Ovary (tissue), 9 donors: ENCODE measurements around the gene INPP1. TPM values are rescaled to one million over a fixed set of nuclear protein-coding genes. Genes with fewer than 3 reads are reported as not detected.
"Not testable (repeated sequence)": the region's sequence is repeated elsewhere in the genome, so short reads cannot be mapped to it uniquely, and the experiment has no call there.

Experiments
- DNase-seq, 5 donors: peaks; one replicate each; pipeline ENCODE4 v3.0.0-alpha.2; 2019 to 2020
- H3K27ac ChIP-seq, 2 donors: fragments of 200-600 bp; one replicate each; pipeline versions ENCODE4 v1.5.1 to v1.8.0; 2019 to 2022
- H3K27me3 ChIP-seq: fragments of 200-600 bp; one replicate; pipeline ENCODE4 v1.8.0; 2022
- H3K36me3 ChIP-seq: fragments of 200-600 bp; sonication (generic); one replicate; pipeline ENCODE4 v1.5.1; 2019
- H3K4me1 ChIP-seq: one replicate; pipeline ENCODE4 v1.8.1; 2013; ENCODE audit warnings: mild to moderate bottlenecking, moderate library complexity; ENCODE audit not compliant: insufficient read depth
- H3K4me3 ChIP-seq: fragments of 200-600 bp; sonication (generic); one replicate; pipeline ENCODE4 v1.5.1; 2017
- H3K9me3 ChIP-seq, 2 donors: fragments of 200-600 bp in 1 of 2; sonication (generic) in 1 of 2; one replicate each; pipeline versions ENCODE4 v1.5.1 to v1.8.1; 2013 to 2019; ENCODE audit warnings: mild to moderate bottlenecking in 1 of 2, moderate library complexity in 1 of 2
- EP300 ChIP-seq: sonication (generic); formaldehyde crosslinking; IDR thresholded peaks from one replicate; pipeline ENCODE4 v1.6.1; 2017; ENCODE audit warnings: antibody characterized with exemption
- POLR2A ChIP-seq: fragments of 450-650 bp; IDR thresholded peaks from one replicate; pipeline ENCODE4 v1.6.1; 2017; ENCODE audit warnings: antibody characterized with exemption, mild to moderate bottlenecking, moderate library complexity
- WGBS, 3 donors: extraction: QIAGEN DNeasy Blood & Tissue Kit in 1 of 3; methylation state at CpG; one replicate each; pipeline versions ENCODE4 v1.1.5 to v1.1.7; 2013 to 2017; 5-methylcytosine and 5-hydroxymethylcytosine counted together
- intact Hi-C, 4 donors: fragments of 100-400 bp; cut with DNase I; formaldehyde crosslinking; loops; one replicate each; pipeline versions ENCODE4 v1.11.0 to v1.15.1; 2022 to 2023
- polyA plus RNA-seq, 2 donors: library from polyadenylated mRNA; stranded (reverse); fragments of 200-250 nt in 1 of 2; fragments of 350-450 nt in 1 of 2; fragmentation: Illumina TruSeq in 1 of 2; extraction: RNeasy Lipid Tissue Mini Kit (QIAGEN cat#74804) in 1 of 2; gene quantifications; one replicate each; pipeline ENCODE4 v1.2.3, GENCODE V29; 2013 to 2014
- total RNA-seq, 7 donors: library from RNA; depleted of rRNA in 2 of 7; stranded (reverse); fragments of >200 nt in 2 of 7; fragmentation: NEBNext Ultra II Directional in 3 of 7; extraction: Animal tissue kit (Norgen Biotek cat#: 25700) in 3 of 7; gene quantifications; one replicate each; pipeline versions ENCODE4 v1.1.0 to v1.2.4, GENCODE V29; 2016 to 2023
- TF ChIP-seq, protein P1 (sequence below), 3 donors: fragments of 450-650 bp in 2 of 3; fragments of 200-600 bp in 1 of 3; IDR thresholded peaks; one replicate each; pipeline versions ENCODE4 v1.5.1 to v1.8.0; 2016 to 2022; ENCODE audit warnings: antibody characterized with exemption in 3 of 3, mild to moderate bottlenecking in 1 of 3
- donor health status: DM: no; HTN: no; CAD: no; lungs with moderate emphysema.
- donor health status: DM: no; HTN: no; CAD: no.
- donor health status: Bipolar disorder and iron deficiency.
- donor health status: DM: yes; HTN: yes; CAD: no.
- donor health status: DM: no; HTN: no; CAD: no.
- donor health status: DM: yes; HTN: yes; CAD: no.

INPP1 gene
- total and polyA plus RNA-seq, 9 donors = 3.5 to 51.2 (median 12.7) TPM

- 64 to 87% (median 67%) methylated on average over 2 of the region's 2 CpGs for WGBS, 3 donors
- Histone ChIP-seq H3K9me3 (no peaks in the 10 kb centered on the region), H3K27ac (no peak overlapping the region), H3K27me3 (no peaks in the 10 kb centered on the region), H3K36me3 (no peaks in the 10 kb centered on the region), H3K4me3 (no peak overlapping the region), H3K4me1 (peaks cover 6% of the 10 kb centered on the region)
- intact Hi-C loops = no loop called here
- DNase-seq = no peak
- no peak for TF ChIP-seq EP300
- TF ChIP-seq, protein P1, sequence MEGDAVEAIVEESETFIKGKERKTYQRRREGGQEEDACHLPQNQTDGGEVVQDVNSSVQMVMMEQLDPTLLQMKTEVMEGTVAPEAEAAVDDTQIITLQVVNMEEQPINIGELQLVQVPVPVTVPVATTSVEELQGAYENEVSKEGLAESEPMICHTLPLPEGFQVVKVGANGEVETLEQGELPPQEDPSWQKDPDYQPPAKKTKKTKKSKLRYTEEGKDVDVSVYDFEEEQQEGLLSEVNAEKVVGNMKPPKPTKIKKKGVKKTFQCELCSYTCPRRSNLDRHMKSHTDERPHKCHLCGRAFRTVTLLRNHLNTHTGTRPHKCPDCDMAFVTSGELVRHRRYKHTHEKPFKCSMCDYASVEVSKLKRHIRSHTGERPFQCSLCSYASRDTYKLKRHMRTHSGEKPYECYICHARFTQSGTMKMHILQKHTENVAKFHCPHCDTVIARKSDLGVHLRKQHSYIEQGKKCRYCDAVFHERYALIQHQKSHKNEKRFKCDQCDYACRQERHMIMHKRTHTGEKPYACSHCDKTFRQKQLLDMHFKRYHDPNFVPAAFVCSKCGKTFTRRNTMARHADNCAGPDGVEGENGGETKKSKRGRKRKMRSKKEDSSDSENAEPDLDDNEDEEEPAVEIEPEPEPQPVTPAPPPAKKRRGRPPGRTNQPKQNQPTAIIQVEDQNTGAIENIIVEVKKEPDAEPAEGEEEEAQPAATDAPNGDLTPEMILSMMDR (IDR thresholded peaks at IDR 0.05) = no peak
- no peak for TF ChIP-seq POLR2A
These were observed 14.2 kb downstream of the INPP1 start for GRCh38 chr2:190357600-190357999.

GRCh38 chr2:190358655-190359448 lies 15.5 kb downstream of the INPP1 start:
- H3K36me3 ChIP-seq, DNase-seq, H3K27ac ChIP-seq, H3K4me3 ChIP-seq, H3K4me1 ChIP-seq, intact Hi-C loops, H3K9me3 ChIP-seq, H3K27me3 ChIP-seq: not testable (repeated sequence)
- WGBS, 3 donors = 77 to 82% (median 77%) methylated on average over 8 of the region's 8 CpGs

DNA sequence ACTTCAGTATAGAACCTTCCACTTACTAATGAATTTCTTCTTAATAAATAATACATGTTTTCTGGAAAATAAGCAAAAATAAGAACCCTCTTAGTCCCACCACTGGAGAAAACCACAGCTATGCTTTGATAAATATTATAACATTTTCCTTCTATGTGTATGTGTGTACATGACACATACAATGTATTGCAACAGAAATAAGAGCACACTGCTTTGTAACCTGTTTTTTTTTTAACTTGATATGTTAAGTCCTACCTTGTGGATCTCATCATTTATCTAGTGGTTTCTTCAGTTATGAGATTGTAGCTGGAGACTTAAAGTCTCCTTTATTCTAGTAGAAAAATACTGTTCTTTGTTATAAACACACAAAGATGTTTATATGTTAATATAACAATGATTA lies 17.2 kb downstream of the INPP1 start:
- intact Hi-C loops = no loop called here
- no peak for TF ChIP-seq POLR2A
- TF ChIP-seq EP300 = no peak
- TF ChIP-seq, protein P1 (IDR thresholded peaks at IDR 0.05) = no peak
- H3K27ac ChIP-seq = no peak overlapping the region
- H3K36me3 ChIP-seq = no peaks in the 10 kb centered on the region
- DNase-seq = no peak
- H3K4me3 ChIP-seq = no peak overlapping the region
- H3K27me3 ChIP-seq = no peaks in the 10 kb centered on the region
- H3K4me1 ChIP-seq = peaks cover 2% of the 10 kb centered on the region
- H3K9me3 ChIP-seq = no peaks in the 10 kb centered on the region

GRCh38 chr2:190360965-190361364 lies 17.6 kb downstream of the INPP1 start:
- Histone ChIP-seq H3K36me3 (no peaks in the 10 kb centered on the region), H3K4me3 (no peak overlapping the region), H3K9me3 (no peaks in the 10 kb centered on the region), H3K4me1 (peaks cover 2% of the 10 kb centered on the region), H3K27ac (no peak overlapping the region), H3K27me3 (no peaks in the 10 kb centered on the region)
- intact Hi-C loops = no loop called here
- 89 to 92% (median 89%) methylated on average over 3 of the region's 3 CpGs for WGBS, 3 donors
- no peak for DNase-seq
- TF ChIP-seq, protein P1 (IDR thresholded peaks at IDR 0.05) = no peak
- TF ChIP-seq POLR2A = no peak
- TF ChIP-seq EP300 = no peak

GRCh38 chr2:190361572-190361971 lies 18.2 kb downstream of the INPP1 start:
- DNase-seq = no peak
- no peaks in the 10 kb centered on the region for H3K9me3 ChIP-seq
- H3K4me3 ChIP-seq = no peak overlapping the region
- no peak overlapping the region for H3K27ac ChIP-seq
- no peaks in the 10 kb centered on the region for H3K27me3 ChIP-seq
- 69 to 97% (median 70%) methylated on average over 2 of the region's 2 CpGs for WGBS, 3 donors
- intact Hi-C loops = no loop called here
- H3K4me1 ChIP-seq = peaks cover 2% of the 10 kb centered on the region
- TF ChIP-seq EP300 = no peak
- no peak for TF ChIP-seq POLR2A
- TF ChIP-seq, protein P1 (IDR thresholded peaks at IDR 0.05) = no peak
- no peaks in the 10 kb centered on the region for H3K36me3 ChIP-seq
